Measurements from ENCODE around the gene CTDP1.

The CTDP1 gene

DNA sequence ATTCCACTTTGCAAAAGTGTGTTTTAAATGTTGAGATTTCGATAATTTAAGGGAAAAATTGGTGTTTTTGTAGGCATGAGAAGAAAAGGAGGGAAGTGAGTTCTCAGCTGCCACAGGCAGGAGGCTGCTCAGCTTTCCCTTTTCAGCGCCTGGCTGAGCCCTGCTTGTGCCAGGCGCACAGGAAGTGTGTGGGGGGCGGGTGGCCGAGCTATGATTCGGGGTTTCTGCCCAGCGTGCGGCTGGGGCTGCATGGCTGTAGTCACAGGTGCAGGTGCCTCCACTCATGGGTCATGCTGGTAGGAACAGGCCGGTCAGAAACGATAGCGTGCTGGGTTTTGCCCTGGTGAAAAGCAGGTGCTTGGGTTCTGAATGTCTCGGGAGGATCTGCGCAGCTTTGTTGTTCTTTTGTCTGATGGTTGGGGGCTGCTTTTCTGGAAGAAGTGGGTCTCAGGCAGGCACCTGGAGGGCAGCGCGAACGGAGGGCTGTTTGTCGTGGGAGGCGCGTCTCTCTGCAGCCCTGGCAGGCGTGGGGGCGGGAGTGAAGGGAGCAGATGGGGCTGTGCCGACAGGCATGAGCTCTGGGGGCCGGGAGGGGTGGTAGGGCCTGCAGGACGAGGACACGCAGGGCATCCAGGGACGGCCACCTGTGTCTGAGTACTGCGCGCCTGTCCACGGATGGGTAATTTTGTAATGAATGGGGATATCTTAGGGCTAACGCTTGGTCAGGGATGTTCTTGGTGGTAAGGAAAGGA lies 120.2 kb downstream of the CTDP1 start:
- DNase-seq = no peak

DNA sequence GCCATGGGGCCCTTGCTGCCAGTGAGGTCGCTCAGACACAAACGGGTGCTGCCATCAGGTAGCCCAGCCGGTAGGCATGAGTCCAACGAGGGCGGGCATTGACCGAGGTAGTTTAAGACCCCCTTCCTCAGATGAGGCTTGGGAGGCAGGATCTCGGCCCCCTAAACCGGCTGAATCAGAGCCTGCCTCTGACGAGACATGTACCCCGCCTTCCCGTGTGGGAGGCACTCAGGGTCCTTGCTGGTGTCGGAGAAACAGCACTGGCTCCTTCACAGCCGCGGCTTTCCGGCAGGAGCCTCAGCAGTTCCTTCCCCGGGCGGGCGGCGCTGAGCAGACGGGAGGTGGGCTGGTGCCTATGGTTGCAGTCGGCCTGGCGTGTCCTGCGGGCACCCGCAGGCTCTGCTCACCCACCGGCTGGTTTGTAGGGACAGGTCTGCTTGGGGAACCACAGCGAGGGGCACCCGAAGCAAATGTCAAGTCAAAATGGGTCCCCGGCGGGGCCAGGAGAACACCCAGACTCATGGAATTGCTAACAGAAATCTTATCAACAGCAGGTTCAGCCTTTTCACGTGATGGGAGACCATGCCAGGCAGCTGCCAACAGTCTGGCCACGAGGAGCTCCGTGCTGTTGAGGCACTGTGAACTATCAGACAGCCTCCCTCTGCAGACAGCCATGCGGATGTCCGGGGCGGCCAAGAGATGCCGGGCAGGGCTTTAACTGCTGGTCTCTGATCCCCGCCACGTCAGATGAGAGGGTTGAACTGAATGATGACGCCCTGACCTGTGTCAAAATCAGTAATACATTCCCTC lies 121.0 kb downstream of the CTDP1 start:
- DNase-seq = no peak

DNA sequence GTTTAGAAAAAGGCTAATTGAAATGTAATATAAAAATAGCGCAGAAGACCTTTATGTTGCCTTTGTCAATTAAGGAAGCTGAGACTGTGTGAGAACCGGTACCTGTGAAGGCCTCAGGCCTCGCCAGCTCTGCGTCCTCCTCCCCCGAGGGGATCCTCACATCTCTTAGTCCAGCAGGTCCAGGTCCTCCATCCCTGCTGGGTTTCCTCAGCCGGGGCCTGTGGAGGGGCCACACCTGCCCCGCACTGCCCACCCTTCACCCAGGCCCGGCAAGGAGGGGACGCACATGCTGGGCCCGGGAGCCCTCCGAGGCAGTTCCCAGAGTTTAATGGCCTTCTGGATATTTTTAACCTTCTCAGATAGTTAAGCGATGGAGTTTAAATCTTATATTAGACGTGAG lies 121.6 kb downstream of the CTDP1 start:
- DNase-seq = no peak

DNA sequence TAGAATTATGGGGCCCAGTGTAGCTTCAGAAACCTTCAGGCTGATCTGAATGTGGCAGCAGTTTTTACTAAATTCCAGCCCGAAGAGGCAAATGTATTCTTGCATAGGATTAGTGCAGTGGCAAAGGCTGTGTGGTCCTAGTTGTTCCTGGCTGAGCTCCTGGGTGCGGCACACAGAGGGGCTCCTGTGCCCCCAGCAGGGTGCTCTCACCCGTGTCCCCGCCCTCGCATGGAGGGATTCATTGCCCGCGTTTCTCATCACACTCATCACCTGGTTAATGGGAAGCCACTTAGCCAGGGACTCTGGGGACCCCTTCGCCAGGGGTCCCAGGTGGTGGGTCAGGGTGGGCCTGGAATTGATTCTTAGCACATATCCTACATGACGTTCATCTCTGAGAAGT lies 122.0 kb downstream of the CTDP1 start:
- no peak for DNase-seq

DNA sequence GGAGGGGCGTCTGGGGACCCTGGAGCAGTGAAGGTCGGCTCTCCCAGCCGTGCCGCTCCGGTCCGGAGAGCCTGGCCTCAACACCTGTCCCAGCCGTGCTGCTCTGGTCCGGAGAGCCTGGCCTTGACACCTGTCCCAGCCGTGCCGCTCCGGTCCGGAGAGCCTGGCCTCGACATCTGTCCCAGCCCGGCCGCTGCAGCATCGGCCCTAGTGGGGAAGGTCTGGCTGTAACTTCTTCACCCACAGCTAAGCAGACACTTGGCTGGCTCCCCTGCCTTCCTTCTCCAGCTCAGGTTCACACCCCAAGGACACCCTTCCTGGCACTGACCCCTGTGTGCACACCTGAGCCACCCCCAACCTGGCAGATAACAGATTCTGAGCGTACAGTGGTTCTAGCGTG lies 122.7 kb downstream of the CTDP1 start:
- no peak for DNase-seq

DNA sequence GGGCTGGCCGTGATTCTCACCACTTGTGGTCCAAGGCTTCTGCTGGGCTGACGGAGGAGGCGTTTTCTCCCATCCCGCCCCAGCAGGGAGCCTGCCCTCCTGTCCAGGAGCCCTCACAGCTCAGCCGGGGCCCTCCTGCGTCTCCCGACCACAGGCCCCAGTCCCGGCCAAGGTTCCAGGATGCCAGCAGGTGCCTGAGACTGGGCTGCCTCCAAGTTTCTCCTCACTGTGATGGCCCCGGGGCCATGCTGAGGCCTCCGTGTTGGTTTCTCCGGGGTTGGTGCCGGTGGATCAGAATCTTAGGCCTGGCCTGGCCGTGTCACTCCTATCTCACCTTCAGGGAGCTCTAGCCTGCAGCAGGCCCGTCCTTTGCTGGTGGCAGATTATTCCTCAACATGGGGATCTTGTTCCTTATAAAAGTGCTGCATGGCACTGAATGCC lies 124.0 kb downstream of the CTDP1 start:
- DNase-seq = no peak
